CD4-positive, alpha-beta T cell treated with Interleukin-4 for 1 hour (primary cell): Measurements from ENCODE around the gene PTPN1.
"Not testable (repeated sequence)": the region's sequence is repeated elsewhere in the genome, so short reads cannot be mapped to it uniquely, and the experiment has no call there.

Experiments
- DNase-seq, 2 donors: peaks; one replicate each; pipeline ENCODE4 v3.0.0-alpha.2; 2020 to 2022

PTPN1 gene

GRCh38 chr20:50509923-50510705, at the start of gene PTPN1:
TSS of gene PTPN1 (plus strand) at chr20:50510383. CDS start at chr20:50510528, 145 bp downstream.
- peak; percentile 99 for DNase-seq

- DNase-seq: peak; percentile 79 to 81
Measured at GRCh38 chr20:50460608-50461267, 49.4 kb upstream of the PTPN1 start.

GRCh38 chr20:50462093-50462690, 48.0 kb upstream of the PTPN1 start:
- no peak for DNase-seq

GRCh38 chr20:50464026-50464724, 46.0 kb upstream of the PTPN1 start:
- peak; percentile 71 for DNase-seq

- no peak for DNase-seq
Measured at GRCh38 chr20:50464725-50465650, 45.2 kb upstream of the PTPN1 start.

- no peak for DNase-seq
Measured at GRCh38 chr20:50467174-50467573, 43.0 kb upstream of the PTPN1 start.

GRCh38 chr20:50467718-50468356, 42.3 kb upstream of the PTPN1 start:
- DNase-seq: peak; percentile 38 to 54

- no peak for DNase-seq
Measured at GRCh38 chr20:50468378-50468798, 41.8 kb upstream of the PTPN1 start.

- no peak for DNase-seq
Measured at GRCh38 chr20:50469176-50469723, 40.9 kb upstream of the PTPN1 start.

- DNase-seq: no peak
Measured at GRCh38 chr20:50469796-50470195, 40.4 kb upstream of the PTPN1 start.

GRCh38 chr20:50470264-50470858, 39.8 kb upstream of the PTPN1 start:
- DNase-seq: no peak

- peak in 1 of 2 donors; percentile 19 for DNase-seq
Measured at GRCh38 chr20:50471231-50471630, 39.0 kb upstream of the PTPN1 start.

GRCh38 chr20:50472693-50473664, 37.2 kb upstream of the PTPN1 start:
- no peak for DNase-seq

- not testable (repeated sequence) for DNase-seq
Measured at GRCh38 chr20:50474356-50474755, 35.8 kb upstream of the PTPN1 start.

GRCh38 chr20:50475681-50476292, 34.4 kb upstream of the PTPN1 start:
- no peak for DNase-seq

GRCh38 chr20:50477239-50477872, 32.8 kb upstream of the PTPN1 start:
- DNase-seq: no peak

- peak; percentile 81 to 82 for DNase-seq
Measured at GRCh38 chr20:50478162-50478990, 31.8 kb upstream of the PTPN1 start.

GRCh38 chr20:50481741-50482140, 28.4 kb upstream of the PTPN1 start:
- DNase-seq: no peak
